Ovary (tissue), 9 donors: ENCODE measurements around the gene ERAL1. TPM values are rescaled to one million over a fixed set of nuclear protein-coding genes. Genes with fewer than 3 reads are reported as not detected.
A peak's percentile ranks its signal among the peaks of the same experiment; 100 is the strongest.

Experiments
- DNase-seq, 5 donors: peaks; one replicate each; pipeline ENCODE4 v3.0.0-alpha.2; 2019 to 2020
- H3K27ac ChIP-seq, 2 donors: fragments of 200-600 bp; one replicate each; pipeline versions ENCODE4 v1.5.1 to v1.8.0; 2019 to 2022
- H3K27me3 ChIP-seq: fragments of 200-600 bp; one replicate; pipeline ENCODE4 v1.8.0; 2022
- H3K36me3 ChIP-seq: fragments of 200-600 bp; sonication (generic); one replicate; pipeline ENCODE4 v1.5.1; 2019
- H3K4me1 ChIP-seq: one replicate; pipeline ENCODE4 v1.8.1; 2013; ENCODE audit warnings: mild to moderate bottlenecking, moderate library complexity; ENCODE audit not compliant: insufficient read depth
- H3K4me3 ChIP-seq: fragments of 200-600 bp; sonication (generic); one replicate; pipeline ENCODE4 v1.5.1; 2017
- H3K9me3 ChIP-seq, 2 donors: fragments of 200-600 bp in 1 of 2; sonication (generic) in 1 of 2; one replicate each; pipeline versions ENCODE4 v1.5.1 to v1.8.1; 2013 to 2019; ENCODE audit warnings: mild to moderate bottlenecking in 1 of 2, moderate library complexity in 1 of 2
- CTCF ChIP-seq, 3 donors: fragments of 450-650 bp in 2 of 3; fragments of 200-600 bp in 1 of 3; IDR thresholded peaks; one replicate each; pipeline versions ENCODE4 v1.5.1 to v1.8.0; 2016 to 2022; ENCODE audit warnings: antibody characterized with exemption in 3 of 3, mild to moderate bottlenecking in 1 of 3
- EP300 ChIP-seq: sonication (generic); formaldehyde crosslinking; IDR thresholded peaks from one replicate; pipeline ENCODE4 v1.6.1; 2017; ENCODE audit warnings: antibody characterized with exemption
- POLR2A ChIP-seq: fragments of 450-650 bp; IDR thresholded peaks from one replicate; pipeline ENCODE4 v1.6.1; 2017; ENCODE audit warnings: antibody characterized with exemption, mild to moderate bottlenecking, moderate library complexity
- WGBS, 3 donors: extraction: QIAGEN DNeasy Blood & Tissue Kit in 1 of 3; methylation state at CpG; one replicate each; pipeline versions ENCODE4 v1.1.5 to v1.1.7; 2013 to 2017; 5-methylcytosine and 5-hydroxymethylcytosine counted together
- intact Hi-C, 4 donors: fragments of 100-400 bp; cut with DNase I; formaldehyde crosslinking; loops; one replicate each; pipeline versions ENCODE4 v1.11.0 to v1.15.1; 2022 to 2023
- polyA plus RNA-seq, 2 donors: library from polyadenylated mRNA; stranded (reverse); fragments of 200-250 nt in 1 of 2; fragments of 350-450 nt in 1 of 2; fragmentation: Illumina TruSeq in 1 of 2; extraction: RNeasy Lipid Tissue Mini Kit (QIAGEN cat#74804) in 1 of 2; gene quantifications; one replicate each; pipeline ENCODE4 v1.2.3, GENCODE V29; 2013 to 2014
- total RNA-seq, 7 donors: library from RNA; depleted of rRNA in 2 of 7; stranded (reverse); fragments of >200 nt in 2 of 7; fragmentation: NEBNext Ultra II Directional in 3 of 7; extraction: Animal tissue kit (Norgen Biotek cat#: 25700) in 3 of 7; gene quantifications; one replicate each; pipeline versions ENCODE4 v1.1.0 to v1.2.4, GENCODE V29; 2016 to 2023
- donor health status: DM: no; HTN: no; CAD: no; lungs with moderate emphysema.
- donor health status: DM: no; HTN: no; CAD: no.
- donor health status: Bipolar disorder and iron deficiency.
- donor health status: DM: yes; HTN: yes; CAD: no.
- donor health status: DM: no; HTN: no; CAD: no.
- donor health status: DM: yes; HTN: yes; CAD: no.

Gene ERAL1
- total and polyA plus RNA-seq, 9 donors = 18.8 to 61.9 (median 28.9) TPM

- Histone ChIP-seq H3K27ac (peak overlapping the region; percentile 53 to 69), H3K36me3 (no peaks in the 10 kb centered on the region), H3K9me3 (no peaks in the 10 kb centered on the region), H3K27me3 (no peaks in the 10 kb centered on the region), H3K4me3 (peak overlapping the region; percentile 86), H3K4me1 (peaks cover 5% of the 10 kb centered on the region)
- peak; percentile 96 to 98 (median 96) for DNase-seq
- intact Hi-C loops = no loop called here
- TF ChIP-seq POLR2A (peak; percentile 39), EP300 (no peak)
- 0 to 1% (median 0%) methylated on average over 42 to 47 of the region's 47 CpGs for WGBS, 3 donors
Observed at GRCh38 chr17:28812091-28812747, 42.6 kb upstream of the ERAL1 start.

DNA sequence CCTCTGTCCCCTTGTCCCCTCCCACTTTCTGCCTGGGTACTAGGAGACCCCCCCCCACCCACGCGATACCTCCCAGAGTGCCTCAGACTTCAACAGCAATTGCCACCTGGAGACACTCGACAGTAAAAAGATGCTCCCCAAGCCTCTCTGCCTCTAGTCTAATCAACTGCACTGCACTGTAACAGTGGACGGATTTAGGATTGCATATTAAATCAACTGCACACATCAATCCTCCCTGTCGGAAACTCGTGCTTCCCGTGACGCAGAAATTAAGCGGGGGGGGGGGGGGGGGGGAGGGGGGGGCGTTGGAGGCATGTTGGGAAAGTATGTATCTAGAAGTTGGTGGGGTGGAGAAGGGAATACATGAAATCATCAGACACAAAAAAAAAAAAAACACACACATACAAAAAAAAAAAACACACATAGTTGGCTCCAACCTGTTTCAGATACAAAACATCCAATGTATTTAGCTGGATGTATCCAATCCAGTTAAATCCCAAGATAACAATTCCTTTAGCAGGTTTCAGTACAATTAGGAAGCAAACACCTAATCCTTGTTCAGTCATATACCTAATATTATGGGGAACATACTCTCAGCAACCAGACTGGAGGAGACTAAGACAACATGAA is 42.0 kb upstream of the ERAL1 start:
- TF ChIP-seq CTCF (IDR thresholded peaks at IDR 0.05) (no peak), EP300 (no peak), POLR2A (no peak)
- Histone ChIP-seq H3K27me3 (no peaks in the 10 kb centered on the region), H3K36me3 (no peaks in the 10 kb centered on the region), H3K4me1 (peaks cover 2% of the 10 kb centered on the region), H3K4me3 (peak overlapping the region; percentile 86), H3K9me3 (no peaks in the 10 kb centered on the region), H3K27ac (peak overlapping the region; percentile 31 to 69)
- intact Hi-C loops = no loop called here
- no peak for DNase-seq
- 1% methylated on average over 10 of the region's 10 CpGs for WGBS, 3 donors

DNA sequence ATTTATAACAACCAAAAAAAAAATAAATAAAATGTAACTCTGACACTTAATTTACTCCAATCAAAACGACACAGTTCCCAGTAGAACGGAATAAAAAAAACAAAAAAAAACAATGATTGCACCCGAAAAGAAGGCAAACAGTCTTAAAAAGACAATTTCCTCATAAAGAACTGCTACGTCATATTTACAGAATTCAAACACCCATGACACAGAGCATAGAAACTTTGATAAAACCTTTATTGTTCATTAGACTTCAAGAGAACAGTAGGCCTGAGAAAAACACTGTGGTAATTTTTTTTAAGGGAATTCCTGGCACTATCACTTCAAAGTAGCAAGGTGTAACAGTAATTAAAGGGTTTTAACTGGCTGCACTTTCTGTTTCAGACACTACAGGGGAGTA is 38.3 kb upstream of the ERAL1 start:
- no peaks in the 10 kb centered on the region for H3K36me3 ChIP-seq
- 69 to 75% (median 71%) methylated on average over 4 of the region's 4 CpGs for WGBS, 3 donors
- intact Hi-C loops = no loop called here
- H3K9me3 ChIP-seq = no peaks in the 10 kb centered on the region
- no peaks in the 10 kb centered on the region for H3K27me3 ChIP-seq
- H3K4me1 ChIP-seq = no peaks in the 10 kb centered on the region
- H3K27ac ChIP-seq = no peak overlapping the region
- no peak for DNase-seq
- no peak overlapping the region for H3K4me3 ChIP-seq
- TF ChIP-seq CTCF (IDR thresholded peaks at IDR 0.05) (no peak), POLR2A (no peak), EP300 (no peak)

GRCh38 chr17:28818819-28819221 is 36.0 kb upstream of the ERAL1 start:
- Histone ChIP-seq H3K36me3 (no peaks in the 10 kb centered on the region), H3K27me3 (no peaks in the 10 kb centered on the region), H3K4me1 (no peaks in the 10 kb centered on the region), H3K9me3 (no peaks in the 10 kb centered on the region), H3K27ac (no peak overlapping the region), H3K4me3 (no peak overlapping the region)
- TF ChIP-seq POLR2A (no peak), CTCF (IDR thresholded peaks at IDR 0.05) (no peak), EP300 (no peak)
- 27 to 32% (median 30%) methylated on average over 3 of the region's 3 CpGs for WGBS, 3 donors
- DNase-seq = no peak
- intact Hi-C loops = no loop called here

GRCh38 chr17:28819582-28819981 is 35.2 kb upstream of the ERAL1 start:
- Histone ChIP-seq H3K27ac (no peak overlapping the region), H3K4me3 (no peak overlapping the region), H3K27me3 (no peaks in the 10 kb centered on the region), H3K9me3 (no peaks in the 10 kb centered on the region), H3K36me3 (no peaks in the 10 kb centered on the region), H3K4me1 (no peaks in the 10 kb centered on the region)
- TF ChIP-seq EP300 (no peak), POLR2A (no peak), CTCF (IDR thresholded peaks at IDR 0.05) (no peak)
- intact Hi-C loops = no loop called here
- 26 to 62% (median 51%) methylated on average over 1 of the region's 1 CpG for WGBS, 3 donors
- DNase-seq = no peak
